Transverse colon (tissue), 4 donors: ENCODE measurements around the gene PIGO.

ENCODE experiments used
- POLR2AphosphoS5 ChIP-seq, 3 donors: sonication (generic); formaldehyde crosslinking; IDR thresholded peaks; one replicate each; pipeline ENCODE4 v1.6.1; 2016; ENCODE audit warnings: antibody characterized with exemption in 3 of 3
- TF ChIP-seq, protein P1 (sequence below), 5 experiments: fragments of 200-600 bp in 3 of 5; fragments of 450-650 bp in 2 of 5; sonication (generic) in 3 of 5; IDR thresholded peaks; 1 replicate in 2 of 5; 2 replicates in 3 of 5; pipeline ENCODE4 v1.5.1; 2016 to 2017; ENCODE audit warnings: antibody characterized with exemption in 5 of 5, inconsistent platforms in 3 of 5, mild to moderate bottlenecking in 2 of 5, moderate library complexity in 1 of 5

DNA sequence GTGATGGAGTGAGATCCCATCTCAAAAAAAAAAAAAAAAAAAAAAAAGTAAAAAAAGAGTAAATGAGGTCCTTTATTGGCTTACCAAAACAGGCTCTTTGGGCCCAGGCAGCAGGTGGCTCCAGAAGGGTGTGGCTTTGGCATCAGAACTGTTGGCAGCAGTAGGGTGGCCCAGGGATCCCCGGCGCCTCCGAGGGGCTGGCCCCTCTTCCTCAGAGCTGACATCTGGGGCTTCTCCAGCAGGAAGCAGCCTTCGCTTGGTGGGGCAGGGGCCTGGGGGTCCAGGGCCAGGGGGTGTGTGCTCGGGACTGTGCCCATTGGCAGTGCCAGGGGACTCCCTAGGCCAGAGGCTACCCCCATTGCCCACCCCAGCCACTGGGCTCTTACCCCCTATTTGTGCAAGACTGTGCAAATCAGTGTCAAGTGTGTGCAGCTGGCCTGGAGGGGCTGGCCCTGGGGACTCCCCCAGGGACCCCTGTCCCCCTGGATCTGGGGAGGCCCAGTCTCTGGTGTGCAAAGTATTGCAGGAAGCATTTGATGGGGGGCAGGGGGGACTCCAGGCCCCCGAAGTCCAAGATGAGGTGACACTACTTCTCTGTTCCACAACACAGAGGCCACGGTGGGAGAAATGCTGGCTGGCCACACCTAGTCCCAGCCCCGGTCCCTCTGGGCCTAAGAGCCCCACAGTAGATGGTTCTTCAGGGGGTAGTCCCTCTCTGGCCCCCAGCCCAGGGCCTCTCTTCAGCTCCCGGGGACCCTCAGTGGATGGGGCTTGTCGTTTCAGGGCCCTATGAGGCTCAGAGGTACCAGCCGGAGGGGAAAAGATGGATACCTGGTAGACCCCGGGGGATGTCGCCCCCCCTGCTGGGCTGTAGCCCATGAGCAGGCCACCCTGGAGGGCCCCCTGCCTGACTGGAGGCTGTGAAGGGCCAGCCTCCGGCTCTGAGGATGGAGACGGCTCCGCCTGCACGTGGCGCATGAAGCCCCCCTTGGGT, 11.2 kb upstream of the PIGO start:
- TF ChIP-seq, protein P1, sequence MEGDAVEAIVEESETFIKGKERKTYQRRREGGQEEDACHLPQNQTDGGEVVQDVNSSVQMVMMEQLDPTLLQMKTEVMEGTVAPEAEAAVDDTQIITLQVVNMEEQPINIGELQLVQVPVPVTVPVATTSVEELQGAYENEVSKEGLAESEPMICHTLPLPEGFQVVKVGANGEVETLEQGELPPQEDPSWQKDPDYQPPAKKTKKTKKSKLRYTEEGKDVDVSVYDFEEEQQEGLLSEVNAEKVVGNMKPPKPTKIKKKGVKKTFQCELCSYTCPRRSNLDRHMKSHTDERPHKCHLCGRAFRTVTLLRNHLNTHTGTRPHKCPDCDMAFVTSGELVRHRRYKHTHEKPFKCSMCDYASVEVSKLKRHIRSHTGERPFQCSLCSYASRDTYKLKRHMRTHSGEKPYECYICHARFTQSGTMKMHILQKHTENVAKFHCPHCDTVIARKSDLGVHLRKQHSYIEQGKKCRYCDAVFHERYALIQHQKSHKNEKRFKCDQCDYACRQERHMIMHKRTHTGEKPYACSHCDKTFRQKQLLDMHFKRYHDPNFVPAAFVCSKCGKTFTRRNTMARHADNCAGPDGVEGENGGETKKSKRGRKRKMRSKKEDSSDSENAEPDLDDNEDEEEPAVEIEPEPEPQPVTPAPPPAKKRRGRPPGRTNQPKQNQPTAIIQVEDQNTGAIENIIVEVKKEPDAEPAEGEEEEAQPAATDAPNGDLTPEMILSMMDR (IDR thresholded peaks at IDR 0.05), result no peak
- TF ChIP-seq POLR2AphosphoS5 (IDR thresholded peaks at IDR 0.05), result no peak
